HG03354 (cell line): Measurements from ENCODE around the gene ZBTB47.

Source experiments
- ATAC-seq: cut with Tn5 transposase; IDR thresholded peaks from one replicate; pipeline ENCODE4 v1.9.1; 2021; ENCODE audit warnings: mild to moderate bottlenecking; ENCODE audit not compliant: unreplicated experiment, poor library complexity, severe bottlenecking

The ZBTB47 gene

GRCh38 chr3:42707620-42708355 lies 54.3 kb downstream of the ZBTB47 start:
- no peak for ATAC-seq

DNA sequence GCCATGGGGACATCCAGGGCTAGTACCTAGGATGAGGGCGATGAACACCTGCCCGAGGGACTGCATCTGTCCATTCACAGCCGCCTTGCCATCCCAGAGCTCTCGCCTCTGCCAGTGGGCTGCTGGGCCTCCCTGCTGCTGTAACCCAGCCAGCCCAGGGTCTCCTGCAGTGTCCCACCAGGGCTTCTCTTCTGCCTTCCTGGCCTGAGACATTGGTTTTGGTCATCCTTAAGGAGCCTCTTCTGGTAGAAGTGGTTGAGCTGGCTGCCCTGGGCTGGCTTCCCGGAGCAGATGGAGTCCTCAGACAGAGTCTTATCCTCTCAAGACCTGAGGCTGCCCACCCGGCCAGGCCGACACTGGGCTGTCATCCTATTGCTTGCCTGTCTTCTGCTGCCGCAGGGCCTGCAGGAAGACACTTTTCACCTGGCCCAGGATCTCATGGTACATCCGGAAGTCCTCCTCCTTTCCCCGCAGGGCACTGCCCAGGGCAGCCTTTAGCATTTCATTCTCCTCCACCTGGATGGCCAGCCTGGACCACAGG lies 55.2 kb downstream of the ZBTB47 start:
- ATAC-seq, result no peak

DNA sequence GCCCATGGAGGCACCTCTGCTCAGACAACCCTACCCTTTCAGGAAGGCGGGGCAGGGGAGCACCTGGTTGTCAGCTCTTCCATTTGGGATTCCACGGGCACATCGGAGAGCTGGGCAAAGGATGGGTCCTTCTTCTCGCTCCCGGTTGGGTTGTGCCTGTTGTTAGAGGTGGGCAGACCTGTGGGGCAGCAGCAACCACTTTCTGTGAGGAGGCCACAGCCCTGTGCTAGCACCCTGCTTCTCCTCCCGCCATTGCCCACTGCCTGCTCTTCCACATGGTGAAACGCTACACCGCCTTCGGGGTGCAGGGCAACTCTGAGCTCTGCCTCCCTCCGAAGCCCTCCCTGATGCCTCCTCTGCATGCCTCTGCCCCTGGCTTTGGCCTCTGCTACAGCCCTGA lies 56.1 kb downstream of the ZBTB47 start:
- ATAC-seq, result no peak

GRCh38 chr3:42710323-42711021 lies 57.0 kb downstream of the ZBTB47 start:
- no peak for ATAC-seq

GRCh38 chr3:42711491-42712343 lies 58.2 kb downstream of the ZBTB47 start:
- no peak for ATAC-seq

- no peak for ATAC-seq
These were observed 58.8 kb downstream of the ZBTB47 start for GRCh38 chr3:42712344-42712648.

GRCh38 chr3:42712688-42713372 lies 59.3 kb downstream of the ZBTB47 start:
- ATAC-seq, result no peak

- ATAC-seq, result no peak
These were observed 60.2 kb downstream of the ZBTB47 start for GRCh38 chr3:42713747-42714146.

DNA sequence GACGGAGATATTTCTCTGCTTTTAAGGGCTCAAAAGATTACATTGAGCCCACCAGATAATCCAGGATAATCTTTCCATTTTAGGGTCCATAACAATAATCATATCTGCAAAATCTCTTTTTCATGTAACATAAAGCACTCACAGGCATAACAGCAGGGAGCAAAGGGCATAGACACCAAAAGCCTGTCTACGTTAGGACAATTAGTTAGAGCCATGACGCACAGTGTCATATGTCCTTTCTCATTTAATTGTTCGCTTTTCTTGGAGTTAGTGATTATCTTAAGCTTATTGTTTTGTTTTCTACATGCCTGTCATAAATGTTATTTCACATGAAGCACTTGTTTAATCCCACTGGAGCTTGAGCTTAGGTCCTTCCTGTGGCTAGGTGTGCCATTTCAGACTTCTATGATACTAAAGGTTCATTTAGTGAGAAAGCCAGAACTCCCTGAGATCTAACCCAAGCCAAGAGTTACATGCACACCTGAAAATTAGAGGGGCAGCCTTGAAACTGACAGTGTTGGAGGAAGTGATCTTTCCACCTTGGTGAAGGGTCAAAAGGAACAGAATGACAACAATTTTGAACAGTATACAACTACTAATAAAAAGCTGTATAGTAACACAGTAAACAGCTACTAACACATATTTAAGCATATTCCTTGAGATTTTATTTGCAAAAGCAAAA lies 60.8 kb downstream of the ZBTB47 start:
- no peak for ATAC-seq
